H9 (cell line): ENCODE measurements around the gene AP1AR. TPM values are rescaled to one million over a fixed set of nuclear protein-coding genes. Genes with fewer than 3 reads are reported as not detected.

ENCODE experiments used
- DNase-seq: peaks from one replicate; pipeline ENCODE4 v3.0.0-alpha.2; 2017
- H2AFZ ChIP-seq: one replicate; pipeline ENCODE4 v1.6.1; 2013; ENCODE audit warnings: mild to moderate bottlenecking, low read length, control low read depth, moderate library complexity
- H2AK5ac ChIP-seq: 2 replicates; pipeline ENCODE4 v1.6.1; 2013; ENCODE audit warnings: low read length, control low read depth, mixed read lengths; ENCODE audit not compliant: insufficient read length
- H2BK120ac ChIP-seq: one replicate; pipeline ENCODE4 v1.6.1; 2013; ENCODE audit warnings: low read depth, mild to moderate bottlenecking, low read length, control low read depth, inconsistent platforms; ENCODE audit not compliant: poor library complexity, severe bottlenecking
- H2BK12ac ChIP-seq: 2 replicates; pipeline ENCODE4 v1.6.1; 2013; ENCODE audit warnings: low read length, control low read depth, mixed read lengths, low read depth; ENCODE audit not compliant: insufficient read length
- H2BK15ac ChIP-seq: 2 replicates; pipeline ENCODE4 v1.6.1; 2013; ENCODE audit warnings: low read depth, low read length, control low read depth
- H2BK20ac ChIP-seq: one replicate; pipeline ENCODE4 v1.6.1; 2013; ENCODE audit warnings: low read depth, mild to moderate bottlenecking, low read length, control low read depth, inconsistent platforms; ENCODE audit not compliant: poor library complexity, severe bottlenecking
- H2BK5ac ChIP-seq: 2 replicates; pipeline ENCODE4 v1.6.1; 2013; ENCODE audit warnings: low read length, control low read depth, mixed read lengths; ENCODE audit not compliant: insufficient read length
- H3K14ac ChIP-seq: 2 replicates; pipeline ENCODE4 v1.6.1; 2013; ENCODE audit warnings: low read length, control low read depth; ENCODE audit not compliant: insufficient read depth
- H3K18ac ChIP-seq: 2 replicates; pipeline ENCODE4 v1.6.1; 2013; ENCODE audit warnings: low read depth, mild to moderate bottlenecking, mixed read lengths, low read length, control low read depth; ENCODE audit not compliant: insufficient read length
- H3K23ac ChIP-seq: 2 replicates; pipeline ENCODE4 v1.6.1; 2013; ENCODE audit warnings: low read length, control low read depth, mixed read lengths, low read depth; ENCODE audit not compliant: insufficient read length
- H3K23me2 ChIP-seq: 2 replicates; pipeline ENCODE4 v1.6.1; 2013; ENCODE audit warnings: low read depth, mild to moderate bottlenecking, mixed read lengths, low read length, control low read depth; ENCODE audit not compliant: insufficient read length, poor library complexity, severe bottlenecking
- H3K27ac ChIP-seq: 2 replicates; pipeline ENCODE4 v1.5.1; 2013; ENCODE audit warnings: low read length, control low read depth, mixed read lengths, low read depth; ENCODE audit not compliant: insufficient read length
- H3K27me3 ChIP-seq: 2 replicates; pipeline ENCODE4 v1.6.1; 2013; ENCODE audit warnings: low read length, control low read depth, inconsistent platforms; ENCODE audit not compliant: insufficient read depth
- H3K4ac ChIP-seq: 2 replicates; pipeline ENCODE4 v1.6.1; 2013; ENCODE audit warnings: low read depth, mild to moderate bottlenecking, control low read depth, inconsistent platforms, low read length, moderate library complexity
- H3K4me1 ChIP-seq: 2 replicates; pipeline ENCODE4 v1.6.1; 2013; ENCODE audit warnings: low read length, control low read depth, inconsistent platforms; ENCODE audit not compliant: insufficient read depth
- H3K4me2 ChIP-seq: 2 replicates; pipeline ENCODE4 v1.6.1; 2013; ENCODE audit warnings: low read length, control low read depth, mixed read lengths; ENCODE audit not compliant: insufficient read length, insufficient read depth
- H3K56ac ChIP-seq: 2 replicates; pipeline ENCODE4 v1.6.1; 2013; ENCODE audit warnings: low read depth, mild to moderate bottlenecking, mixed read lengths, low read length, control low read depth; ENCODE audit not compliant: insufficient read length
- H3K79me1 ChIP-seq: 2 replicates; pipeline ENCODE4 v1.6.1; 2013; ENCODE audit warnings: low read depth, mild to moderate bottlenecking, moderate library complexity, low read length, control low read depth, inconsistent platforms; ENCODE audit not compliant: insufficient read depth, poor library complexity, severe bottlenecking
- H3K79me2 ChIP-seq: 2 replicates; pipeline ENCODE4 v1.6.1; 2013; ENCODE audit warnings: low read length, control low read depth, inconsistent platforms; ENCODE audit not compliant: insufficient read depth
- H3K9ac ChIP-seq: 2 replicates; pipeline ENCODE4 v1.6.1; 2013; ENCODE audit warnings: low read length, control low read depth, mixed read lengths; ENCODE audit not compliant: insufficient read length; ENCODE audit errors: extremely low read depth
- H3K9me3 ChIP-seq: one replicate; pipeline ENCODE4 v1.6.1; 2013; ENCODE audit warnings: low read depth, low read length, inconsistent platforms; ENCODE audit not compliant: control insufficient read depth
- H3T11ph ChIP-seq: one replicate; pipeline ENCODE4 v1.6.1; 2013; ENCODE audit warnings: mild to moderate bottlenecking, low read length, control low read depth, inconsistent platforms
- H4K20me1 ChIP-seq: one replicate; pipeline ENCODE4 v1.6.1; 2013; ENCODE audit not compliant: control insufficient read depth, insufficient read length, insufficient read depth
- H4K5ac ChIP-seq: 2 replicates; pipeline ENCODE4 v1.6.1; 2013; ENCODE audit warnings: low read depth, mild to moderate bottlenecking, mixed read lengths, low read length, control low read depth; ENCODE audit not compliant: insufficient read length
- H4K8ac ChIP-seq: replicated peaks from 2 replicates; pipeline ENCODE4 v1.6.1; 2013; ENCODE audit warnings: low read length, control low read depth, mixed read lengths, low read depth; ENCODE audit not compliant: insufficient read length
- H4K91ac ChIP-seq: 2 replicates; pipeline ENCODE4 v1.6.1; 2013; ENCODE audit warnings: low read depth, mild to moderate bottlenecking, moderate library complexity, mixed read lengths, low read length, control low read depth; ENCODE audit not compliant: insufficient read length
- H3K27ac Mint-ChIP-seq, 3 experiments: 2 replicates in 2 of 3; 3 replicates in 1 of 3; pipeline ENCODE4 v1.8.0; 2020 to 2021; ENCODE audit warnings: mixed read lengths in 3 of 3, mild to moderate bottlenecking in 1 of 3, moderate library complexity in 1 of 3
- H3K27me3 Mint-ChIP-seq: 2 replicates; pipeline ENCODE4 v1.8.0; 2021; ENCODE audit warnings: low read depth, mild to moderate bottlenecking, moderate library complexity, mixed read lengths
- H3K36me3 Mint-ChIP-seq, 3 experiments: 2 replicates in 2 of 3; 3 replicates in 1 of 3; pipeline ENCODE4 v1.8.0; 2020 to 2021; ENCODE audit warnings: low read depth in 3 of 3, mixed read lengths in 3 of 3; ENCODE audit not compliant: insufficient read depth in 1 of 3
- H3K4me1 Mint-ChIP-seq, 2 experiments: 2 replicates each; pipeline ENCODE4 v1.8.0; 2020; ENCODE audit warnings: mixed read lengths in 2 of 2
- H3K4me3 Mint-ChIP-seq, 2 experiments: 2 replicates in 1 of 2; 3 replicates in 1 of 2; pipeline ENCODE4 v1.8.0; 2020 to 2021; ENCODE audit warnings: mild to moderate bottlenecking in 2 of 2, mixed read lengths in 2 of 2, moderate library complexity in 1 of 2
- H3K9me3 Mint-ChIP-seq, 2 experiments: 2 replicates in 1 of 2; 3 replicates in 1 of 2; pipeline ENCODE4 v1.8.0; 2020; ENCODE audit warnings: mild to moderate bottlenecking in 2 of 2, mixed read lengths in 2 of 2, moderate library complexity in 1 of 2
- CTCF ChIP-seq: fragments of 200-600 bp; sonication (generic); conservative IDR thresholded peaks from 3 replicates; pipeline ENCODE4 v1.8.0; 2021; ENCODE audit warnings: antibody characterized with exemption, mild to moderate bottlenecking
- WGBS: extraction: QIAGEN DNeasy Blood & Tissue Kit; methylation state at CpG from one replicate; pipeline ENCODE4 v1.1.7; 2013; ENCODE audit warnings: missing lambda C conversion rate, low lambda C conversion rate, mixed read lengths; ENCODE audit not compliant: insufficient read length; ENCODE audit errors: extremely low coverage; 5-methylcytosine and 5-hydroxymethylcytosine counted together
- total RNA-seq: library from RNA; stranded (reverse); gene quantifications from 2 replicates; pipeline ENCODE4 v1.2.1, GENCODE V29; 2021

Gene AP1AR
- total RNA-seq, 1 experiment from 2014 or later = 24.2 TPM

- H2AK5ac ChIP-seq = no peak overlapping the region
- H3K4me2 ChIP-seq = no peak overlapping the region
- H3K79me1 ChIP-seq = no peaks in the 10 kb centered on the region
- H2BK20ac ChIP-seq = no peak overlapping the region
- Mint-ChIP-seq H3K27me3 (peaks cover 2% of the 10 kb centered on the region; the same call in 1 of the 2 replicates), H3K36me3 (peaks cover 0 to 6% (median 0%) of the 10 kb centered on the region in 3 experiments; a peak in 2 of 7 replicates), H3K9me3 (peaks cover 2 to 11% of the 10 kb centered on the region in 2 experiments; a peak in 3 of 5 replicates), H3K4me3 (no peak overlapping the region), H3K4me1 (no peaks in the 10 kb centered on the region), H3K27ac (no peak overlapping the region)
- H3T11ph ChIP-seq = no peak overlapping the region
- DNase-seq = no peak
- H3K14ac ChIP-seq = no peak overlapping the region
- no peak overlapping the region for H3K18ac ChIP-seq
- H3K23me2 ChIP-seq = no peaks in the 10 kb centered on the region
- H3K4ac ChIP-seq = no peak overlapping the region
- H2BK15ac ChIP-seq = no peak overlapping the region
- H3K4me1 ChIP-seq = no peaks in the 10 kb centered on the region
- no peak overlapping the region for H2BK120ac ChIP-seq
- H2BK5ac ChIP-seq = no peak overlapping the region
- peaks cover 4% of the 10 kb centered on the region for H3K9me3 ChIP-seq
- no peak overlapping the region for H4K5ac ChIP-seq
- no peaks in the 10 kb centered on the region for H4K20me1 ChIP-seq
- no peak overlapping the region for H2AFZ ChIP-seq
- no peak overlapping the region for H3K9ac ChIP-seq
- H3K56ac ChIP-seq = no peak overlapping the region
- H4K8ac ChIP-seq = no peak overlapping the region
- no CpG with 5 or more reads among the region's 2 CpGs for WGBS
- H3K79me2 ChIP-seq = no peaks in the 10 kb centered on the region
- H4K91ac ChIP-seq = no peak overlapping the region
- H3K27ac ChIP-seq = no peak overlapping the region
- H3K23ac ChIP-seq = no peak overlapping the region
- no peak for TF ChIP-seq CTCF
- no peaks in the 10 kb centered on the region for H3K27me3 ChIP-seq
- no peak overlapping the region for H2BK12ac ChIP-seq
These were observed 18.5 kb upstream of the AP1AR start for GRCh38 chr4:112213091-112213490.
